GM12873 (cell line): Measurements from ENCODE around the gene DUSP11.

Source experiments
- TF ChIP-seq, protein P1 (sequence below): IDR thresholded peaks from 2 replicates; pipeline ENCODE4 v1.5.1; 2012; ENCODE audit warnings: low read depth, mild to moderate bottlenecking, moderate library complexity, low read length, control low read depth; ENCODE audit not compliant: insufficient read depth; ENCODE audit errors: missing control alignments

Gene DUSP11

GRCh38 chr2:73728043-73728442, 51.9 kb downstream of the DUSP11 start:
- TF ChIP-seq, protein P1, sequence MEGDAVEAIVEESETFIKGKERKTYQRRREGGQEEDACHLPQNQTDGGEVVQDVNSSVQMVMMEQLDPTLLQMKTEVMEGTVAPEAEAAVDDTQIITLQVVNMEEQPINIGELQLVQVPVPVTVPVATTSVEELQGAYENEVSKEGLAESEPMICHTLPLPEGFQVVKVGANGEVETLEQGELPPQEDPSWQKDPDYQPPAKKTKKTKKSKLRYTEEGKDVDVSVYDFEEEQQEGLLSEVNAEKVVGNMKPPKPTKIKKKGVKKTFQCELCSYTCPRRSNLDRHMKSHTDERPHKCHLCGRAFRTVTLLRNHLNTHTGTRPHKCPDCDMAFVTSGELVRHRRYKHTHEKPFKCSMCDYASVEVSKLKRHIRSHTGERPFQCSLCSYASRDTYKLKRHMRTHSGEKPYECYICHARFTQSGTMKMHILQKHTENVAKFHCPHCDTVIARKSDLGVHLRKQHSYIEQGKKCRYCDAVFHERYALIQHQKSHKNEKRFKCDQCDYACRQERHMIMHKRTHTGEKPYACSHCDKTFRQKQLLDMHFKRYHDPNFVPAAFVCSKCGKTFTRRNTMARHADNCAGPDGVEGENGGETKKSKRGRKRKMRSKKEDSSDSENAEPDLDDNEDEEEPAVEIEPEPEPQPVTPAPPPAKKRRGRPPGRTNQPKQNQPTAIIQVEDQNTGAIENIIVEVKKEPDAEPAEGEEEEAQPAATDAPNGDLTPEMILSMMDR, result no peak

DNA sequence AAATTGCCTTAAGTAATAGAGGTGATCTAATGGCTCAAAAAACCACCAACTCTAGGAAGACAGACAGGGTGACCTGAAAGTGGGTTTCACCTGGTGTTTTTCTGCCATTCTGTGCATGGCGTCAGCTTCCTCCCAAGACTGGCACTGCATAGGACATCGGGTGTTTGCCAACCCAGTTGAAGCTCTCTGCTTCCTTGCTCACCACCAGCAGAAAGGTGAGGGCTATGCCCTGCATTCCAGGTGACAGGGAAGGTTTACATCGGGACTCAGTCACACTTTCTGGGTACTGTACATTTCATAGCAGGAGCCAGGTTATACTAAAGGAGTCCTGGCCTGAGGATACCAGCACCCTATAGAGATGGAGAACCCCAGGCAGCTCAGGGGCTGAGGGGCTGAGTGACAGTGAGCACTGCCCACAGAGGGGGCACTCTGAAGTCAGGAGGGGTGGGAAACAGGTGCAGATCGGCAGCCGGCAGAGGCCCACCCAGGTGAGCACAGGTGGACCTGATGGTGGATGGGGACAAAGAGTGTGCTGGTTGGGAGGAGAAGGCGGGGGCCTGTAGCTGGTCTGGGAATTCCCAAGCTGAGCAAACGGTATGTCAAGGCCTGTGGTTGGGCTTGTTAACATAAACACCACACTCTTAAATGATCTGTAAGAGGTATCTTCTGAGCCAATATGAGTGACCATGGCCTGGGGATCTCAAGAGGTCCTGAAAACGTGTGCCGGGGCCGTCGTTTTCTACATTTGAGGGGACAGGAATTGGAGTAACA, 60.9 kb downstream of the DUSP11 start:
- TF ChIP-seq, protein P1, result no peak

DNA sequence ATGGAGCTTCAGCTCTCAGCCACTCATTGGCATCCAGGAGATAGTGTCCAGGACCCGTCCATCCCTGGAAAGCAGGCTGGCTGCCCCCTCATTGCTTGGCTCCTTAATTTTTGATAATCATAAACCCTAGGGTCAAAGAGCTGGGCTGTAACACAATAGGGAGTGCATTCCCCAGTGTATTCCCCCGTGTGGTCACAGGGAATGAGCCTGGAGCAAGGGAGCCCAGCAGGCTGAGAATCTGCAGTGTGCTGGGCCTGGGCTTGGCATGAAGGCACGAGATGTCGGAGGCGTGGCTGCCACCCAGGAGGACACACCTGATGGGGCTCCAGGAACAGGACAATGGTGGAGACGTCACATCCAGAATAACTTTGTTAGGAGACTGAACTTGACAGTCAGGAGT, 61.5 kb downstream of the DUSP11 start:
- TF ChIP-seq, protein P1, result no peak

GRCh38 chr2:73717251-73717606, 62.7 kb downstream of the DUSP11 start:
- TF ChIP-seq, protein P1, result no peak

- TF ChIP-seq, protein P1, result no peak
Observed at GRCh38 chr2:73716543-73717250, 63.2 kb downstream of the DUSP11 start.

- TF ChIP-seq, protein P1, result no peak
Observed at GRCh38 chr2:73714091-73714490, 65.8 kb downstream of the DUSP11 start.
